PFSK-1 (cell line): ENCODE measurements around the gene ADAMTSL5.

Source experiments
- FOXP2 ChIP-seq: optimal IDR thresholded peaks from 2 replicates; pipeline ENCODE3; 2011; ENCODE audit warnings: borderline replicate concordance, control low read depth, inconsistent platforms; ENCODE audit not compliant: insufficient read depth; ENCODE audit errors: extremely low read length, extremely low read depth
- POLR2AphosphoS5 ChIP-seq: IDR thresholded peaks from 2 replicates; pipeline ENCODE4 v1.6.1; 2012; ENCODE audit warnings: low read depth, mild to moderate bottlenecking, control low read depth, low read length, moderate library complexity
- SIN3A ChIP-seq: IDR thresholded peaks from 2 replicates; pipeline ENCODE4 v1.6.1; 2012; ENCODE audit warnings: mild to moderate bottlenecking, low read length, moderate library complexity, borderline replicate concordance; ENCODE audit not compliant: insufficient read depth

DNA sequence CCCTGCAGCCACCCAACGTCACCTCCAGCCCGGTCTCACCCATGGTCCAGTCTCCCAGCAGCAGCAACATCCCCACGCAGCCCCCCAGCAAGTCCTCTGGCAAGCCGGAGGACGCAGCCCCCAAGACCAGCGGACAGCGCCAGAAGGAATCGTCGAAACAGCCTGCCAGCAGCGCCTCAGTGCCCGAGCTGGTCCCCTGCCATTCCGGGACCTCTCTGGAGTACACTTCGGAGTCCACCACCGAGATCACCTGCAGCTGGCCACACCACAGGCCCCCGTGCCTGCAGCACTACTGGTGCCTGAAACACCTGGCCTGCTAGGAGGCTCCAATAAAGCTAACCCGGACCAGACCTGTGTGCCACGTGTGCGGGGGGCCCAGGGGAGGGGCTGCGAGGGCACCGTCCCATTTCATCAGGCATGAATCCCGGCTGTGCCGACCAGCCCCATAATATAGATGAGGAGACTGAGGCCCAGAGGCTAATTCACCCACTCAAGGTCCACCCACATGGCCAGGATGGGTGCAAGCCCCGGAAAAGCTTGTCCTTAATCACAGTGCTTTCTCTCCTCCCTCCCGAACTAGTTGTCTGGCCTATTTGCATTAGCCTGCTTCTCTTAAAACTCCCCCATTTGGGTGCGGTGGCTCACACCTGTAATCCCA lies 15.1 kb downstream of the ADAMTSL5 start:
- TF ChIP-seq SIN3A (no peak), FOXP2 (no peak), POLR2AphosphoS5 (no peak)
